Measurements from ENCODE around the gene ENTPD6.

The ENTPD6 gene

GRCh38 chr20:25148181-25148981 lies 47.1 kb upstream of the ENTPD6 start:
- TF ChIP-seq YY1 (IDR thresholded peaks at IDR 0.05; ENCODE audit: low read depth) (no peak), CREB1 (IDR thresholded peaks at IDR 0.05; ENCODE audit: low read depth) (no peak), TEAD4 (IDR thresholded peaks at IDR 0.05) (no peak), EP300 (IDR thresholded peaks at IDR 0.05; ENCODE audit: borderline replicate concordance) (no peak), RAD21 (IDR thresholded peaks at IDR 0.05; ENCODE audit: low read depth) (no peak), EGR1 (IDR thresholded peaks at IDR 0.05) (no peak), TCF12 (IDR thresholded peaks at IDR 0.05; ENCODE audit: low read depth) (no peak), CEBPB (IDR thresholded peaks at IDR 0.05) (no peak), FOXM1 (IDR thresholded peaks at IDR 0.05; ENCODE audit: borderline replicate concordance, low read depth) (no peak), USF1 (IDR thresholded peaks at IDR 0.05) (no peak), TAF1 (IDR thresholded peaks at IDR 0.05; ENCODE audit: low read depth) (no peak), MAX (IDR thresholded peaks at IDR 0.05) (no peak), REST (IDR thresholded peaks at IDR 0.05; ENCODE audit: low read depth) (no peak), ZBTB7A (IDR thresholded peaks at IDR 0.05; ENCODE audit: low read depth) (no peak), NFIC (IDR thresholded peaks at IDR 0.05) (no peak)

DNA sequence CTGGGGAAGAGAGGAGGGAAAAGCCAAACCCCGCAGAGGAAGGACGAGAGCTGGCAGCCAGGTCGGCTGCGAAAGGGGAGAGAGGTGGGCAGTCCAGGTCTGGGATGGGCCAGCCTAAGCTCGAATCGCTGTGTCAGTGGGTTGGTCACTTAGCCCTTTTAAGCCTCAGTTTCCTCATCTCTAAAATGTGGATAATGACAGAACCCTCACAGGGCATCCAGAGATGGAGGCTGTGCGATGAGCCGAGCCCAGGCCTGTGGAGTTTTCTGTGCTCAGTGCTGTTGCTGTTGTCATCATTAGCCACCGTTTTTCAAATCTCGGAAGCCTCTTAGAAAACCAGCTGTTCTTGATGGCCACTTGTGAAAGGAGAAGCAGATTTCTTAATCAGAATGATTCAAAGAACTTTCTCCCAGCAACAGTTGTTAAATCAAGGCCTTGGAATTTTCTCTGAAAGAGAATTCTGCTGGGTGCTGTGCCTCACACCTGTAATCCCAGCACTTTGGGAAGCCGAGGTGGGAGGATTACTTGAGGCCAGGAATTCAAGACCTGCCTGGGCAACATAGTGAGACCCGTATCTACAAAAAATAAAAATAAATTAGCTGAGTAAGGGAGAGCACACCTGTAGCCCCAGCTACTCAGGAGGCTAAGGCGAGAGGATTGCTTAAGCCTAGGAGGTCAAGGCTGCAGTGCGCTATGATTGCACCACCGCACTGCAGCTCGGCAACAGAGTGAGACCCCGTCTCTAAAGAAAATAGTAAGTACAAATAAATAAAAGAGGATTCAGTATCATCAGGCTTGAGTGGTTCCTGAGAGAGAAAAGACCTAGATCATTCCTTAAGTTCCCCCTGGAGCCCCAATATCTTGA lies 46.3 kb upstream of the ENTPD6 start:
- TF ChIP-seq EP300 (IDR thresholded peaks at IDR 0.05; ENCODE audit: borderline replicate concordance), result no peak
- TF ChIP-seq EGR1 (IDR thresholded peaks at IDR 0.05), result no peak
- no peak for TF ChIP-seq FOXM1 (IDR thresholded peaks at IDR 0.05; ENCODE audit: borderline replicate concordance, low read depth)
- no peak for TF ChIP-seq REST (IDR thresholded peaks at IDR 0.05; ENCODE audit: low read depth)
- TF ChIP-seq RAD21 (IDR thresholded peaks at IDR 0.05; ENCODE audit: low read depth), result no peak
- no peak for TF ChIP-seq MAX (IDR thresholded peaks at IDR 0.05)
- no peak for TF ChIP-seq CREB1 (IDR thresholded peaks at IDR 0.05; ENCODE audit: low read depth)
- no peak for TF ChIP-seq YY1 (IDR thresholded peaks at IDR 0.05; ENCODE audit: low read depth)
- no peak for TF ChIP-seq USF1 (IDR thresholded peaks at IDR 0.05)
- TF ChIP-seq CEBPB (IDR thresholded peaks at IDR 0.05), result no peak
- no peak for TF ChIP-seq ZBTB7A (IDR thresholded peaks at IDR 0.05; ENCODE audit: low read depth)
- no peak for TF ChIP-seq NFIC (IDR thresholded peaks at IDR 0.05)
- TF ChIP-seq TEAD4 (IDR thresholded peaks at IDR 0.05), result no peak
- no peak for TF ChIP-seq TAF1 (IDR thresholded peaks at IDR 0.05; ENCODE audit: low read depth)
- TF ChIP-seq TCF12 (IDR thresholded peaks at IDR 0.05; ENCODE audit: low read depth), result no peak

DNA sequence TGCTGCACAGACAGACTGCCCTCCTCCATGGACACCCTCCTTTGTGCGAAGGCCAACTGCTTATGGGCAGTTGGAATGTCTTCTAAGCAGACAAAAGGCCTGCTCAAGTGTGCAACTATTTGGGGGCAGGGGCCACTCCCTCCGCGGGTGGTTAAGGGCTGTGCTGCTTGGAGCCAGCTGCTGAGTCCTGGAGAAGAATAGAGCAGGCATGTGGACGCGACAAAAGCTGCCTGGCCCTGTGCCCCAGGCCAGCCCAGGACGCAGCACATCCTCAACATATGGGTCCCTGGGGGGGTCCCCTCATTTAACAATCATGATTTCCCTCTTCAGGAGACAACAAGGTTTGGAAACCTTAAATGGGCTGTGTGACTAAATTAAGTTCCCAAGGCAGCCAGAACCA lies 45.5 kb upstream of the ENTPD6 start:
- no peak for TF ChIP-seq ZBTB7A (IDR thresholded peaks at IDR 0.05; ENCODE audit: low read depth)
- TF ChIP-seq CREB1 (IDR thresholded peaks at IDR 0.05; ENCODE audit: low read depth), result no peak
- TF ChIP-seq NFIC (IDR thresholded peaks at IDR 0.05), result no peak
- TF ChIP-seq YY1 (IDR thresholded peaks at IDR 0.05; ENCODE audit: low read depth), result no peak
- no peak for TF ChIP-seq FOXM1 (IDR thresholded peaks at IDR 0.05; ENCODE audit: borderline replicate concordance, low read depth)
- no peak for TF ChIP-seq EP300 (IDR thresholded peaks at IDR 0.05; ENCODE audit: borderline replicate concordance)
- no peak for TF ChIP-seq REST (IDR thresholded peaks at IDR 0.05; ENCODE audit: low read depth)
- TF ChIP-seq TAF1 (IDR thresholded peaks at IDR 0.05; ENCODE audit: low read depth), result no peak
- TF ChIP-seq USF1 (IDR thresholded peaks at IDR 0.05), result no peak
- no peak for TF ChIP-seq TEAD4 (IDR thresholded peaks at IDR 0.05)
- TF ChIP-seq RAD21 (IDR thresholded peaks at IDR 0.05; ENCODE audit: low read depth), result no peak
- TF ChIP-seq EGR1 (IDR thresholded peaks at IDR 0.05), result no peak
- TF ChIP-seq CEBPB (IDR thresholded peaks at IDR 0.05), result no peak
- no peak for TF ChIP-seq MAX (IDR thresholded peaks at IDR 0.05)
- TF ChIP-seq TCF12 (IDR thresholded peaks at IDR 0.05; ENCODE audit: low read depth), result no peak
